ENCODE measurements around the gene TAF15. TPM values are rescaled to one million over a fixed set of nuclear protein-coding genes. Genes with fewer than 3 reads are reported as not detected.
A peak's percentile ranks its signal among the peaks of the same experiment; 100 is the strongest.

Gene TAF15
- total RNA-seq, 4 donors from 2014 or later = 48.7 to 111 (median 66.7) TPM

DNA sequence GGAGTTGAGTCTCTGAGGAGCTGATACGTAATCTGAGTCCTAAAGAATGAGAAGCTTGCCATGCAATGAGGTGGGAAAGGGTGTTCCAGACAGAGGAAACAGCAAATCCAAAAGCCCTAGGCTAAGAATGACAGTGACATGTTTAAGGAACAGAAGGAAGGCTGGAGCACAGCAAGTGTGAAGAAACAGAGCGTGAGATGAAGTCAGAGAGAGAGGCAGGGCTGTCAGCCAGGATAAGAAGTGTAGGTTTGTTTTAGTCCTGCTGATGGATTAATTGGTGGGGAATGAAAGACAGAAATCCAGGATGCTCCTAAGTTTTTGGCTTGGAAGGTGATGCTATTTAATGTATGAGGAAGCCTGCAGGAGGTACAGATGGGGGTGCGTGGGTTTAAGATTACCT lies 28.3 kb upstream of the TAF15 start:
- intact Hi-C loops (cut with DNase I) = no loop called here
- Histone ChIP-seq H3K4me3 (no peak overlapping the region), H3K4me1 (peaks cover 29 to 75% (median 54%) of the 10 kb centered on the region in 3 donors), H3K27ac (peak overlapping the region in 3 of 4 donors; percentile 22 to 42 (median 23)), H3K36me3 (peaks cover 0 to 36% (median 0%) of the 10 kb centered on the region in 3 donors), H3K9me3 (no peaks in the 10 kb centered on the region), H3K27me3 (no peaks in the 10 kb centered on the region)
- WGBS, 2 donors = 66 to 70% methylated on average over 3 of the region's 3 CpGs
- DNase-seq = no peak
- TF ChIP-seq POLR2A (IDR thresholded peaks at IDR 0.05) (no peak), CTCF (IDR thresholded peaks at IDR 0.05) (no peak)

DNA sequence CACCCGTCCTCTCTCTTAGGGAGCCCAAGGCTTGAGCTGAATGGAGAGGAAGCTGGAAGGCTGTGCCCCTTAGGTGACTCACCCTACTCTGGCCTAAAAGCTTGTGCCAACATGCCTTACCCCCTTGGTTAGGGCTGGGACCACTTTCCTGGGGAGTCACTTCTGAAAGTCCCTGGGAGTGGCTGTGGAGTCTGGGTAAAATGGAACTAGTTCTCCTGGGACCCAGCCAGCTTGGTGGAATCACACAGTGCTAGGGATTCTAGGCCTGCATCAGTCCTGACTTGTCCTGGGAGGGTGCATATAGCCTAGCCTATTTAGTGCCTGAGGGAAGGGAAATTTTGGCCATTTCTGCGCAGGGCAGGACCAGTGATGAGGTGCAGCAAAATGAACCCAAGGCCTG lies 24.4 kb upstream of the TAF15 start:
- no peak overlapping the region for H3K4me3 ChIP-seq
- H3K27me3 ChIP-seq = no peaks in the 10 kb centered on the region
- no peaks in the 10 kb centered on the region for H3K9me3 ChIP-seq
- peaks cover 0 to 7% (median 0%) of the 10 kb centered on the region in 3 donors for H3K36me3 ChIP-seq
- intact Hi-C loops (cut with DNase I) = no loop called here
- WGBS, 2 donors = 75 to 83% methylated on average over 1 of the region's 2 CpGs
- no peak for DNase-seq
- H3K4me1 ChIP-seq = peaks cover 34 to 81% (median 71%) of the 10 kb centered on the region in 3 donors
- peak overlapping the region; percentile 62 to 88 (median 76) for H3K27ac ChIP-seq
- TF ChIP-seq POLR2A (IDR thresholded peaks at IDR 0.05) (no peak), CTCF (IDR thresholded peaks at IDR 0.05) (no peak)

DNA sequence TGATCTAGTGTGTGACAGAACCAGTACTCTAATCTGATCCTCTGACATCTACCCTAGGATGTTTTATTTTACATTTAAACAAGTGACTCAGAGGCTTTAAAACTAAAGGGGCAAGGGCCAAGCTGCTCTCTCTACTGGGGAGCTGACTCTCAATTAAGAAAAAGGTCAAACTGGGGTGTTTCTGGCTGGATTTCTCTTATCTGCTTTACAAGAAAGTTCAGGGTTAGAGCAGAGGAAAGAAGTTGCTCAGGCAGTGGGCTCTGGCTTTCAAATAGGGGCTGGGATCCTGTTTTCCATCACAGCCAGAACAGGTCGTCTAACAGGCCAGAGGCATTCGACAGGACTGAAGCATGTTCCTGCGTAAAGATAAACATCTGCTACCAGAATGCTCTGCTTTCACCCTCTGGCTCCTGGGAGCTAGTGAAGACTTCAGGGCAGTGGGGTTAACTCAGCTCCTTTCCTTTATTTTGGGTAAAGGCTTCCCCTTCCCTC lies 22.3 kb upstream of the TAF15 start:
- Histone ChIP-seq H3K4me3 (no peak overlapping the region), H3K4me1 (peaks cover 34 to 98% (median 81%) of the 10 kb centered on the region in 3 donors), H3K27me3 (no peaks in the 10 kb centered on the region), H3K9me3 (no peaks in the 10 kb centered on the region), H3K36me3 (no peaks in the 10 kb centered on the region), H3K27ac (peak overlapping the region; percentile 74 to 88 (median 78))
- 7 to 22% methylated on average over 3 of the region's 3 CpGs for WGBS, 2 donors
- intact Hi-C loops (cut with DNase I) = no loop called here
- no peak for DNase-seq
- no peak for TF ChIP-seq CTCF (IDR thresholded peaks at IDR 0.05)
- no peak for TF ChIP-seq POLR2A (IDR thresholded peaks at IDR 0.05)

GRCh38 chr17:35788477-35789368 lies 20.6 kb upstream of the TAF15 start:
- no peaks in the 10 kb centered on the region for H3K9me3 ChIP-seq
- no peak for DNase-seq
- no peak for TF ChIP-seq CTCF (IDR thresholded peaks at IDR 0.05)
- no peak for TF ChIP-seq POLR2A (IDR thresholded peaks at IDR 0.05)
- H3K27me3 ChIP-seq = peaks cover 0 to 6% (median 0%) of the 10 kb centered on the region in 4 donors
- H3K4me3 ChIP-seq = no peak overlapping the region
- WGBS, 2 donors = 13 to 17% methylated on average over 1 of the region's 2 CpGs
- H3K4me1 ChIP-seq = peaks cover 28 to 100% (median 84%) of the 10 kb centered on the region in 3 donors
- no peaks in the 10 kb centered on the region for H3K36me3 ChIP-seq
- H3K27ac ChIP-seq = peak overlapping the region; percentile 74 to 90 (median 83)
- intact Hi-C loops (cut with DNase I) = no loop called here

- WGBS, 2 donors = 50 to 66% methylated on average over 3 of the region's 3 CpGs
- DNase-seq = no peak
Observed at GRCh38 chr17:35790841-35791240, 18.4 kb upstream of the TAF15 start.

More at GRCh38 chr17:35790841-35791240, 18.4 kb upstream of the TAF15 start:
- no peak for TF ChIP-seq POLR2A (IDR thresholded peaks at IDR 0.05)
- no peak for TF ChIP-seq CTCF (IDR thresholded peaks at IDR 0.05)
- no peak overlapping the region for H3K4me3 ChIP-seq
- H3K27ac ChIP-seq = peak overlapping the region; percentile 14 to 88 (median 55)
- intact Hi-C loops (cut with DNase I) = no loop called here
- H3K4me1 ChIP-seq = peaks cover 24 to 100% (median 75%) of the 10 kb centered on the region in 3 donors
- H3K27me3 ChIP-seq = peaks cover 0 to 27% (median 0%) of the 10 kb centered on the region in 4 donors
- no peaks in the 10 kb centered on the region for H3K9me3 ChIP-seq
- no peaks in the 10 kb centered on the region for H3K36me3 ChIP-seq
